Measurements from ENCODE around the gene LDLRAP1.

DNA sequence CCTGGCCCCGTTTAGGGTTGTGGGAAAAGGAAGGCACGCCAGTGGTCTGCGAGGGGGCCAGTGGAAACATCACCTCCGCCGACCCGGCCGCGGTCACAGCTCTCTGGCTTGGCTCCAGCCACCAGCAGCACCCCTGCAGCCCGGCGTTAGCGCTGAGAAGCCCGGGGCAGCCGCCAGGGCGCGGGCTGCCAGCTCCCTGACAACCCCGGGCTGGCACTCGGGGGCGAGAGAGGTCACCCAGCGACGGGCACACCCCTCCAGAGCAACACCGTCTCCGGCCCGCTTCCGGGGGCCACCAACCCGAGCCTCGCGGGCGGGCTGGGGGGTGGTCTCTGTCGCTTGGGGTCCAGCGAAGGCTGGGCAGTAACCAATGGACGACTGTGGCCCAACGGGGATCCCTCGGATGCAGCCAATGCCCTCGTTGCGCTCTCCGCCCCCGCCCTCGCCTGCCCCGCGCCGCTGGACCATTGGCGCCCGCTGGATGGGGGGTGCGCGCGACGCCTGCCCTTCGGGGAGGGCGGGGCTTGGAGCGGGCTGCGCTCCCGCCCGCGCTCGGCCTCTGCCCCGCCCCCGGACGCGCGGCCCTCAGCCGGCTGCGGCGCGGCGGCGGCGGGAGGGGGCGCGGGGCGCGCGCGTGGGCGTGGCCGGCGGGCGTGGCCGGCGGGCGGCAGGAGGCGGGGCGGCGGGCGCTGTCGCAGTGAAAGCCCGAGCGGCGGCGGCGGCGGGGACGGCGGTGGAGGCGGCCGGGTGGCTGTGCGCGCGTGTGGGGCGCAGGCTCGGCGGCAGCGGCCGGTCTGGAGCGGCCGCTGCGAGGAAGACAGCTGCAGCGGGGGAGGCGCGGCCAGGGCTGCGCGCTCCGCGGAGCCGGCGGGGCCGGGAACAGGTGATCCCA lies 72.9 kb downstream of the LDLRAP1 start, which contains the start of gene MAN1C1:
- TF ChIP-seq POLR2A (IDR thresholded peaks at IDR 0.05; ENCODE audit: low read depth, low read length) = no peak
- no peak for TF ChIP-seq TAF1 (IDR thresholded peaks at IDR 0.05; ENCODE audit: low read depth, low read length)

Data from GM12891 (cell line).